GM18502 (cell line): ENCODE measurements around the gene LALBA.
"Not testable (repeated sequence)": the region's sequence is repeated elsewhere in the genome, so short reads cannot be mapped to it uniquely, and the experiment has no call there.

Experiments used
- ATAC-seq: cut with Tn5 transposase; IDR thresholded peaks from one replicate; pipeline ENCODE4 v1.9.1; 2021; ENCODE audit warnings: mild to moderate bottlenecking; ENCODE audit not compliant: unreplicated experiment, poor library complexity

LALBA gene

DNA sequence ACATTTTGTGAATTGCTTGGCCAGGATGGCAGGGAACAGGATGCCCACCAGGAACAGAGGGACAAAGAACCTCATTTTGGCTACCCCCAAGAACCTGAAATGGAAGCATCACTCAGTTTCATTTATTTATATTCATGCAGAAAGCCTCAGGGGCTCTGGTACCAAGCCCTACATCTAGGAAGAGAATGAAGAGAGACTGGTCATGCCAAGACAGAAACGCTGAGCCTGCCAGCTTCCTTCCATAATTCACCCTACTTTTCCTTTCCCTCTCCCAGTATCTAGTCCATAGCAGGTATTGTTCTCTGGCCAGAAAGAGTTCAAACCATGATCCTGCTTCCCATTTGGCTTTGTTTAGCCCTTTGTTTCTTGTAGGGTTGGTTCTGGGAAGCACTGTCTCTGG lies at the start of gene LALBA:
Gene LALBA (minus strand): TSS at position 101 of the 400 bp plus-strand sequence. CDS start 26 bp downstream, at position 75.
- no peak for ATAC-seq

DNA sequence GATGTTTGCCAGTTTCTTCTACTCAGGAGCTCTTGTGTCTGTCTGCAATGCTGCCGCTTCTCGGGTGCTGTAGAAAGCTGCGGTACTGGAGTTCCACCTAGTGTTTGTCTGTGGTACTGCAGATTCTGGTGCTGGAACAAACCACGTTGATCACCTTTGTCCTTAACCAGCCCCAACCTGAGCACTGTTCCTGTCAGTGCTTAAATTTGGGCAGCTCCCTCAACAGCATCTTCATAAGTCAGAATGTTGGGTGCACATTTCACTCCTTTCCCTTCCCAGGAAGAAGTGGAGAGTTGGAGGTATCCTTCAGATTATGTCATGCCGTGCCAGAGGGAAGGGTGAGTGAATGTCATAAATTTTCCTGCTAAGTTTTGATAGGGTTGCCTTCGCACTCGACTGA lies 48.7 kb upstream of the LALBA start:
- peak; percentile 73 for ATAC-seq

DNA sequence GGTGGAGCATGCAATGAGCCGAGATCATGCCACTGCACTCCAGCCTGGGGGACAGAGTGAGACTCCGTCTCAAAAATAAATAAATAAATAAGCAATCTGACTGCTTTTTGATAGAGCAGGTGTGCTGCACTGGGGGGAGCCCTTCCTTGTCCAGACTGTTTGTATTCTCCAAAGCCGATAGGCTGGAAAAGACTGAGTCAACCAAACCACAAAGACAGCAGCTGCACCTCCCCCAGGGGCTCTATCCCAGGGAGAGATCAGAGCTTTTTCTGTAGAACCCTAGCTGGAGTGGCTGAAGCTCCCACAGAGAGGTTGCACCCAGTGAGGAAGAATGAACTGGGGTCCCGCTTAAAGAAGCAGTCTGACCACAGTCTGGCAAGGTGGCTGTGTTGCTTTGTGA lies 45.8 kb upstream of the LALBA start:
- ATAC-seq: no peak

DNA sequence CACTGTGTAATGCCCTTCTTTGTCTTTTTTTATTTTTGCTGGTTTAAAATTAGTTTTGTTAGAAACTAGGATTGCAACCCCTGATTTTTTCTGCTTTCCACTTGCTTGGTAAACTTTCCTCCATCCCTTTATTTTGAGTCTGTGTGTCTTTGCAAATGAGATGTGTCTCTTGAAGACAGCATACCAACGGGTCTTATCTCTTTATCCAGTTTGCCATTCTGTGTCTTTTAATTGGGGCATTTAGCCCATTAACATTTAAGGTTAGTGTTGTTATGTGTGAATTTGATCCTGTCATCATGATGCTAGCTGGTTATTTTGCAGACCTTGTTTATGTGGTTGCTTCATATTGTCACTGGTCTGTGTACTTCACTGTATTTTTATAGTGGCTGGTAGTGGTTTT lies 43.5 kb upstream of the LALBA start:
- no peak for ATAC-seq

DNA sequence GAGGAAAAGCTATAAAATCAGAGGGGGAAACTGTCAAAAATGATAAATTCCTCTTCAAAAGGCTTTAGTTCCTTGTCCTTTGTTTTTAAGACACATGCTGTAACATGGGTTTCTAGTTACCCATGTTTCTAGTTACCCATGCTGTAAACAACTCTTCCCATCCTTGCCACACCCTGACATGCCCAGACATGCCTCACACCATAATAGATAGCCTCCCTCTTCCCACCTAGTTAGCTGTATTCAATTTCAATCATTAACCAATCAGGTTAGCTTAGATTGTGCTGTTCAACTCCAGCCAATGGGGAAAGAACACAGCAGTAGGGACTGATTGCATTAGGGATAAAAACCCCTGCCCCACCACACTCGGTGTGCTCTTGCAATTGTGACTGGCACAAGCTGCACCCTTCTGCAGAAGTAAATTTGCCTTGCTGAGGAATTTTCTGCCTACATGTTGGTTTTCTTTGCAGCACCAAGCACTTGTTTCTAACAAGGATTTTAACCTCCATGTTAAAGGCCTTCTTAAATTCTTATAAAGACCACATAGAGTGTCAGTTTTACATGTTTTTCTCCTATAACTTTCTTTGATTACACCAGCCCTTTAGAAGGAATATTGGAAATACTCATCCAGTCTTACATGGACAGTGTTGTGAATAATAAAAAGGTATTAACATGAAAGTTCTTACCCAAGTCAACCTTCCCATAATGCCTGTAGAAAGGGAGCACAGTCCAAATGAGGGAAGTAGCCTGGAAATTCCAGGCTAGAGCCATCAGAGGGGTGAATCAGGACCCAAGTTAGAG lies 32.5 kb upstream of the LALBA start:
- ATAC-seq: no peak

DNA sequence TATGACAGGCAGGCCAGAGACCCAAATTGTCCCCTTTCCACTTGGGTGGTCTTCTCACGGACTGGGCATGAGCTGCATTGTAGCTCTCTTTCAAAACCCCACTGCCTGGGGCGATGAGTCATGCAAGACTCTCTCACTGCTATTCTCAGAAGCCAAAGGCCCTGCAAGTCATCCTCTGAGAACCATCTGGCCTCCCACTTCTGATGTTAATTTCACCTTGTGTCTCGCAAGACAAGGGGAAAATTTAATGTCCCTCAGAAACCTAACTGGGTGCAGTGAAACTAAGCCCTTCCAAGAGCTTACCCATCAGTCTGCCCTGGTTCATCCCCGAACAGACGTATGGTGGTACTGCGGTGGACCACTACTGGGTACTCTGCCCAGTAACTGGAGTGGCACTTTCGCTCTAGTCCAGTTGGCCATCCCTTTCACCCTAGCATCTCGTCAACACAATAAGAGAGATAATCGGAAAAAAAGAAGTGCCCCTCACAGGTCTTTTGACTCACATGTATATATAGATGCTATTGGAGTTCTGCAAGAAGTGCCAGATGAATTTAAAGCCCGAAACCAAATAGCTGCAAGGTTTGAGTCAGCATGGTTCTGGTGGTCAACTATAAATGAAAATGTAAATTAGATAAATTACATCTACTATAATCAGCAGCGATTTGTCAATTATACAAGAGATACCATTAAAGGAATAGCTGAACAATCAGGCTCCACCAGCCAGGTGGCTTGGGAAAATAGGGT lies 31.3 kb upstream of the LALBA start:
- peak; percentile 72 for ATAC-seq

DNA sequence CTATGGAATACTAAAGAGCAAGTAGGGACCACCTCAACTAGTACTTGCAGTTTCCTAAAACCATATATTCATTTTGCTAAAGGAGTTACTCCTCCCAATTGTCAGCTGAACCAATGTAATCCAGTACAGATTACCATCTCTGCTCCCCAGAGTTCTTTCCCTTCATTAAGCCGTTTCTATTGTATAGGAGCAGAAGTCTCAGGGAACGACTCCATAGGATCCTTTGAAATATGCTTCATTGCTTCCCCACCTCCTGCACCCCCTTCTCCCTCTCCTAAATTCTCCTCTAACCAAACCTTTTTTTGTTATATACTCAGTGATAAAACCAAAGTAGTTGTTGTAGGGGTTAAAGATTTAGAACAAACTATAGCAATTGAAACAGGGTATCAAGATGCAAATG lies 30.7 kb upstream of the LALBA start:
- ATAC-seq: no peak

DNA sequence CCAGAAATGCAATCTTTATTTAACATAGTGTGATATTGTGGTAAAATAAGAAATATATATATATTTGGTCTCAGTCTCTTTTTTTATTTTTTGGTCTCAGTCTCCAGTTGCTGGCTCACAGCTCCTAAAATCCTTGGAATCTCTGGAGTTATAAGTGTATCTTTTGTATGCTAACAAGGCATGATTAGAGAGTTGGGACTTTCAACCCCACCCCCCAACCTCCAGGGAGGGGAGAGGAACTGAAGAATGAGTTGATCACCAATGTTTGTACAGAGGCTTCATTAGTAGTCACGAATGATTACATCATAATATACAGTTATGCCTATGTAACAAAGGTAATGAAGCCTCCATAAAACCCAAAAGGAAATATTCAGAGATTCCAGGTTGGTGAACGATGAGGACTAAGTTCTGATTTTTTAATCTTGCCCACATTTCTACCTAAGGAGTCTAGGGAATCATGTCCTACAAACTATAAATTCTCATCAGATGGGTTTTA lies 22.8 kb upstream of the LALBA start:
- no peak for ATAC-seq

DNA sequence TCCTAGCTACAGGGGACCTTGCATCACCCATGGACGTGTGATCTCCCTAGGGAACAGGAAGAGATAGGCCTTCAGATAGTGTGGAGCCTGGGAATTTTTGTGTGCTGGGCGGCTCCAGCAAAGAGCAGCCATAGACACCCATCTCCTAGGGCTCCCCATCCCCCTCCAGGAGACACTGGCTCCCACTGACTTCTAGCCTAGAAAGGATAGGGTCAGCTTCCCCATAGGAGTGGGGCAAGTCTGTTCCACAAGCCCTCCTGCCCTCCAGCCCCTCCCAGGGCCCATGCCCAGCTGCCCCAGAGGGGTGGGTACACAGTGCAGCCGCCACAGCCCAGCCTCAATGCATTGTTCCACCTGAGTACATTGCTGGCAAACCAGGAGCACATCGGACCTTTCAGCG lies 16.5 kb upstream of the LALBA start:
- no peak for ATAC-seq

DNA sequence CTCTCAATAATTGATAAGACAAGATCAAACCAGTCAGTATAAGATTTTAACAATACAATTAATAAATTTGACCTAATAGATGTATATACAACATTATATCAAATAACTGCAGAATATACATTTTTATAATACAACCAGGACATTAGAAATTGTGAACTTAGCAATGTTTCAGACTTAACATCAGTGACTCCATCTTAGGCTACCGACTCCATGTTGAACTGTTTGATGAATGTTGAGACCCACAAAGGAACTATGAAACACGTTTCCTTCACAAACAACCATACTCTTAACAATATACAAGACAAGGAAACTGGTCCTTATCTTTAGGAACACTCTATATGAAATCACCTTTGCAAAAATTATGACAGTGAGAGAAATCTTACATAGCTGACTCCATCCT lies 13.9 kb upstream of the LALBA start:
- no peak for ATAC-seq

DNA sequence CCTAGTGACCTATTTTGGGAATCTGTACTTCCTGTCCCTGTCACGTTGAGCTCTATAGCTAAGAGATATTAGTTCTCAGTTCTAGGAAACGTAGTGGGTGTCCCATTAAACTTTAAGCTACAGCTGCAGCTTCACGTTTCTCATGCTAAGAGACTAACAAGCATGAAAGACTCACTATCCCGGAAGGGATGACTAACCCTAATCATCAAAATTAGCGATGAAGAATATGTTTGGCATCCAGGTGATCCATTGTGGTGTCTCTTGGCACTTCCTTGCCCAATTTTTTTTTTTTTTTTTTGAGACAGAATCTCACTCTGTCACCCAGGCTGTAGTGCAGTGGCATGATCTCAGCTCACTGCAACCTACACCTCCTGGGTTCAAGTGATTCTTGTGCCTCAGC lies 11.0 kb upstream of the LALBA start:
- ATAC-seq: no peak

DNA sequence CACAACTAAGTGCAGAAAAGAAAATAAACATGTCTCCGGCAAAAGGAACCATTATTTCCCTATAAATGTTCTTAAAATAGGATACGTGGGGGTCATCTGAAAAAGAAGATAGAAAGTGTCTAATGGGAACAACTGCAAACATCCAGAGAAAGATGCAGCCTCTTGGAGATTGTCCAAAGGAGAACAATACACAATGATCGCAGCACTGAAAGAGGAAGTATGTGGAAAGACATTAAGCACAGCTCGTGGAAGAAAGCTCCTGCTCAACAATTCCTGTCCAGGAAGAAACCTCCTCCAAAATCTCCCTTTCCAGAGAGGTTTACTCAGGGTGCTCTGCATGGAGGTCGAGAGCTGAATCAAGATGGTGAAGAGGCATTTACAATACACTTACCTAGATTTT lies 2.5 kb upstream of the LALBA start:
- no peak for ATAC-seq

DNA sequence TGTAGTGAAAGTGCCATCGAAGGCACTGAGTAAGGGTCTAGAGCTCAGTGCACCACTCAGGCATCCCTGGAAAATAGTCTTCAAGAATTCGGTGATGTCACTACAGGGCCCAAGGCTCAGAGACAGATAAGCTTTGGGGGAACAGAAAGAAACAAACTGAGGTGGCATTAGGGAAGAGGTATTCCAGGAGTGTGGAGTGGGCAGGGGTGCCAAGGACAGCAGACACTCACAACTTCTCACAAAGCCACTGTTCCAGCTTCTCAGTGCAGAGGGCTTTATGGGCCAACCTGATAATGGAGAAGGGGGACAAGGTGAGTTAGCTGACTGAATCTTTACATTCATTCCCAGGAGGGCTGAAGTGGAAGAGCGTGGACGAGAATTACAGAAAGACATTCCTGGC lies 2.1 kb downstream of the LALBA start:
- ATAC-seq: no peak

DNA sequence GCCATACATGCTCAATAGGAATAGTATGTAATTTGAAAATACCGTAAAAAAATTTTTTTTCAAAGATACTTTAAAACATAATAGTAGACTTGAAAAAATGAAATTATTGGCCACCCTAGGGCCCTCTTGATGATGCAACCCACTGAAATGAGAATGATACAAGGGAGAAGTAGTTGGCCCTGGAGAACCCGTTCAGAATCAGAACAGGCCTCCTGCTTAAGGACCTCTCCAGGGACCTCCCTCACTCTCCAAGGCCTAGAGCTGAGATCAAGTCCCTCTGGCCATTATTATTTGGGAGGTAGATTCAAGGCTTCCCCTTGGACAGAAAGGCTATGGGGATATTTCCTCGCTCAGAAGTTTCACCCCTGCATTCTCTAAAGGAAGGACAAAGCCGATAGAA lies 11.9 kb downstream of the LALBA start:
- ATAC-seq: no peak

DNA sequence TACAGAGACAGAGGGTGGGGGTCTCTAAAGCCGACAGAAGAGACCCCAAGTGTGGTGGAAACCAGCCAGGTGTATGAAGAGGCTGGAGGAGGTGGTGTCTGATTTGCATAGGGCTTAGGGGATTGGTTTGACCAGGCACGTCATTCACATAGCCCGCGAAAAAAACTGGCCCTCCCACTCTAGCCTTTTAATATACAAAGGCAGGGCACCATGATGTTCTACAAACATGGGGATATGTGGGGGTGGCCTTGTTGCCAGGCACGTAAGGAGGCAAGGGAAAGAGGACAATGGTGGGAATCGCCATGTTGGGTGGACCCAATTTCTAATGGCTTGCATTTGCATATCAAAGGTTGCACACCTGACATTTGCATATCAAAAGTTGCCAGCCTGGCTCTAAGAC lies 13.2 kb downstream of the LALBA start:
- no peak for ATAC-seq

DNA sequence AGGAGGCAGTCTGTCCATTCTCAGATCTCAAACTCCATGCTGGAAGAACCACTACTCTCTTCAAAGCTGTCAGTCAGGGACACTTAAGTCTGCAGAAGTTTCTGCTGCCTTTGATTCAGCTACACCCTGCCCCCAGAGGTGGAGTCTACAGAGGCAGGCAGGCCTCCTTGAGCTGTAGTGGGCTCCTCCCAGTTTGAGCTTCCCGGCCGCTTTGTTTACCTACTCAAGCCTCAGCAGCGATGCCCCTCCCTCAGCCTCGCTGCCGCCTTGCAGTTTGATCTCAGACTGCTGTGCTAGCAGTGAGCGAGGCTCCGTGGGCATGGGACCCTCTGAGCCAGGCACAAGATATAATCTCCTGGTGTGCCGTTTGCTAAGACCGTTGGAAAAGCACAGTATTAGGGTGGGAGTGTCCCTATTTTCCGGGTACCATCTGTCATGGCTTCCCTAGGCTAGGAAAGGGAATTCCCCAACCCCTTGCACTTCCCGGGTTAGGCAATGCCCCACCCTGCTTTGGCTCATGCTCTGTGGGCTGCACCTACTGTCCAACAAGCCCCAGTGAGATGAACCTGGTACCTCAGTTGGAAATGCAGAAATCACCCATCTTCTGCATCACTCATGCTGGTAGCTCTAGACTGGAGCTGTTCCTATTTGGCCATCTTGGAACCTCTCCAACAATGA lies 16.0 kb downstream of the LALBA start:
- ATAC-seq: not testable (repeated sequence)

DNA sequence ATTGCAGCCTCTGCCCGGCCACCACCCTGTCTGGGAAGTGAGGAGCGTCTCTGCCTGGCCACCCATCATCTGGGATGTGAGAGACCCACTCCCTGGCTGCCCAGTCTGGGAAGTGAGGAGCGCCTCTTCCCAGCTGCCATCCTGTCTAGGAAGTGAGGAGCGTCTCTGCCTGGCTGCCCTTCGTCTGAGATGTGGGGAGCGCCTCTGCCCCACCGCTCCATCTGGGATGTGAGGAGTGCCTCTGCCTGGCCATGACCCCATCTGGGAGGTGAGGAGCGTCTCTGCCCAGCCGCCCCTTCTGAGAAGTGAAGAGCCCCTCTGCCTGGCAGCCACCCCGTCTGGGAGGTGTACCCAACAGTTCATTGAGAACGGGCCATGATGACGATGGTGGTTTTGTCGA lies 18.2 kb downstream of the LALBA start:
- not testable (repeated sequence) for ATAC-seq

DNA sequence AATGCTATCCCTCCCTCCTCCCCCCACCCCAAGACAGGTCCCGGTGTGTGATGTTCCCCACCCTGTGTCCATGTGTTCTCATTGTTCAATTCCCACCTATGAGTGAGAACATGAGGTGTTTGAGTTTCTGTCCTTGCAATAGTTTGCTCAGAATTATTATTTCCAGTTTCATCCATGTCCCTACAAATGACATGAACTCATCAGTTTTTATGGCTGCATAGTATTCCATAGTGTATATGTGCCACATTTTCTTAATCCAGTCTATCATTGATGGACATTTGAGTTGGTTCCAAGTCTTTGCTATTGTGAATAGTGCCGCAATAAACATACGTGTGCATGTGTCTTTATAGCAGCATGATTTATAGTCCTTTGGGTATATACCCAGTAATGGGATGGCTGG lies 22.8 kb downstream of the LALBA start:
- ATAC-seq: not testable (repeated sequence)

DNA sequence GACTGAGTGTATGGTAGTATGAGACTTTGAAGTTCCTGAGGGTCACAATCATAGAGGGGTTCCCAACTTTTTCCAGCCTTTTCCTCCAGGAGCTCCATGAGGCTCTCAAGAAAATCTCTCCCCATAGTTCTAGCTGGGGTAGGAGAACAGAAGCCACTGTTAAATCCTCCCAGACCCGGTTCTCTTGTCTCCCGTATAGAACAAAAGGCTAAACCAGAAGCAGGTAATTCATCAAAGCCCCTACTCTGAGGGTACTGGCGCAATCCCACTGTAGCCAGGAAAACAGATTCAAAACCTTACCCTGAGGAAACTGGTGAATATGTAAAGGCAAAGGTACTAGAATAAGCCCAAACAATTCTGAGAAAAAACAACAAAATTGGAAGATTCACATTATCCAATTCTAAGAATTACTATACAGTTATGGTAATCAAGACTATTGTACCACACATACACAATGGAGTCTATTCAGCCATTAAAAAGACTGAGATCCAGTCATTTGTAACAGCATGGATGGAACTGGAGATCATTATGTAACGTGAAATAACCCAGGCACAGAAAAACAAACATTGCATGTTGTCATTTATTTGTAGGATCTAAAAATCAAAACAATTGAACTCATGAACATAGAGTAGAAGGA lies 23.9 kb downstream of the LALBA start:
- no peak for ATAC-seq

DNA sequence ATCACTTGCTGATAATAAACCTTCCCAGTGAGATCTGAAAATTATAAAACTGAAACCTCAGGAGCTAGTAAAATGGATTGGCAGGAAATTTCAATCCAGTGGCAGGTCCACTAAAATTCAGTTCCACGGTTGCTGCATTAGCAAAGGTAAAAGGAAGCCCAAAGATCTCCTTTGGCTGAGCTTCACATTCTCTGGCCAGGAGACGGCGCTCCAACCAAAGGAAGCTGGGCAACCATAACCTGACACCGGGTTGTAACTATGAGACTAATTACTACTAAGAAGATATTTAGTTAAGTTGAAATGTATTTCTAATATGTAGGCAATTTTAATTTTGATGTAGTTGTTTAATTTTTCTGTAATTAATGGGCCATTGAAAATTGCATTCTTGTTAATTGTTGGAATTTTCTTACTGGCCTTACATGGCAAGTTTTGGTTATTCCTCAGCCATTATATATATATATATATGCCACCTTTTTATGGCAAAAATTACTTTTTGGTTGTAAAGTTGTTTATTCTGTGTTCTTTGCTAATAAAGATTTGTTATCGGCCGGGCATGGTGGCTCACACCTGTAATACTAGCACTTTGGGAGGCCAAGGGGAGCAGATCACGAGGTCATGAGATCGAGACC lies 27.4 kb downstream of the LALBA start:
- no peak for ATAC-seq
